ENCODE results near the gene CHN2.

CHN2 gene

DNA sequence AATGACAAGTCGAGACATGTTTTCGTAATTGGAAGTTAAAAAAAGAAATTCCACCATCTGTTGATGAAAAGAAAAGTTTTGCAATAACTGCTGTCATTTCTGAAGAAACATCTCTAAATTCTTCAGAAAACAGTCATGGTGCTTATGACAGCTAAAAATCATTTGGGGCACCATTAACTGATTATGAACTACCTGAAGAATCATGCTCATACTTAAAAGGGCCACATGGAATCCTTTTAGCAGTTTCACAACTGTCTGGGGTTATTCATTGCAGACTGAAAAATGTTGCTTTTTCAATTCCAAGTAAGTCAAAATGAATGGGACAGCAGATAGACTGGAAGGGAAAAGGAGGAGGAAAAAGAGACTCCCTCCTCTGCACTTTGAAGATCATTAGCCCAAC, 134.2 kb downstream of the CHN2 start:
- DNase-seq (ENCODE audit: extremely low read depth in 1 of 2, low read depth in 1 of 2) = no peak

DNA sequence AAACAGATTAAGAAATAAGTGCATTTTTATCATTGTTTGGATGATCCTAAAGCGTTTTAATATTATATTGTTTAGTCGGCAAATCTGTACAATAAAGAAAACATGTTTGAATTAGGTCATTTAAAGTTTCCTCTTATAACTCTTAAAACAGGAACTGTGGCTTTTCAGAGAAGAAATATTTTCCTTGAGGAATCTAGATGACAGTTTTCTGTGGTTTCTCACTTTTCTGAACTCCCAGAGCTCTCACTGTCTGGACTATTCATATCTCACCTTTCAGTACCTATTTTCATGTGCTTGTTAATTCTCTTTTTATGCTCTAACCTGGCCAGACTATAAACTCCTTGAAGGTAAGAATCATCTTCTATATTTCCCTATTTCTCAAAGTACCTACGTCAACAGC, 135.1 kb downstream of the CHN2 start:
- DNase-seq (ENCODE audit: extremely low read depth in 1 of 2, low read depth in 1 of 2) = no peak

DNA sequence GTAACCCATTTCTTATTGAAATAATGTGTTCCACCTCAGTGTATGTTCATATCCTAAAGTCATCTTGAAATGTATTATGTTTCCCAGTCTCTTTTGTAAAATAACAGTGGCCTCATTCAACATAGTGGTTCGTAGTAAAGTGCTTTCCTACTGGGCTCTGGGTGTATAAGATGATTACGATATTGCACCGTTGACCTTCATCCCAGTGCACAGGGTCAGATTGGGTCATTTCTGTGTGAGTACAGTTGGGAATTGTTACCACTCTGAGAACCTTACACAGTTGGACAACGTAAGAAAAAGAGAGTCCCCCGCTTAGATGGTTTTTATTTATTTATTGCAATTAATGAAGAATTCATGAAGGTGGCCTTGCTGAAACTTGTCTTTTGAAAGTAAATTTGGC, 135.6 kb downstream of the CHN2 start:
- DNase-seq (ENCODE audit: extremely low read depth in 1 of 2, low read depth in 1 of 2) = no peak

DNA sequence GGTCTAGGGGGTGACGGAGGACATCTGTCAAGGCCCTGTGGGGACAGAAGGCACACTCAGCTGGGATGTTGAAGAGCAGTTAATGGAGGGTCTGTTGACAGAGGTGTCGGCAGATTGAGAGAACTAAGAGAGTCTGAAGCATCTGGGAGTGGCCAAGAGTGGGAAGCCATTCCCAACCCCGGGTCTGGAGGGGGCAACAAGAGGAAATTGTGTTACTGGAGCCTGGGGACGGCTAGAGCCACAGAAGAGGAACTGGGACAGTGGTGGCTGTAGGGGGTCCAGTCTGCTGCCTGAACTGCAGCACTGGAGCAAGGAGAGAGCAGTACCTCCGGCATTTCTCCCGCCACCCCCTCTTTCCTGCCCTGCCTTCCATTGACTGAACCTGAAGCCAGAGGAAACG, 136.6 kb downstream of the CHN2 start:
- DNase-seq (ENCODE audit: extremely low read depth in 1 of 2, low read depth in 1 of 2) = no peak

DNA sequence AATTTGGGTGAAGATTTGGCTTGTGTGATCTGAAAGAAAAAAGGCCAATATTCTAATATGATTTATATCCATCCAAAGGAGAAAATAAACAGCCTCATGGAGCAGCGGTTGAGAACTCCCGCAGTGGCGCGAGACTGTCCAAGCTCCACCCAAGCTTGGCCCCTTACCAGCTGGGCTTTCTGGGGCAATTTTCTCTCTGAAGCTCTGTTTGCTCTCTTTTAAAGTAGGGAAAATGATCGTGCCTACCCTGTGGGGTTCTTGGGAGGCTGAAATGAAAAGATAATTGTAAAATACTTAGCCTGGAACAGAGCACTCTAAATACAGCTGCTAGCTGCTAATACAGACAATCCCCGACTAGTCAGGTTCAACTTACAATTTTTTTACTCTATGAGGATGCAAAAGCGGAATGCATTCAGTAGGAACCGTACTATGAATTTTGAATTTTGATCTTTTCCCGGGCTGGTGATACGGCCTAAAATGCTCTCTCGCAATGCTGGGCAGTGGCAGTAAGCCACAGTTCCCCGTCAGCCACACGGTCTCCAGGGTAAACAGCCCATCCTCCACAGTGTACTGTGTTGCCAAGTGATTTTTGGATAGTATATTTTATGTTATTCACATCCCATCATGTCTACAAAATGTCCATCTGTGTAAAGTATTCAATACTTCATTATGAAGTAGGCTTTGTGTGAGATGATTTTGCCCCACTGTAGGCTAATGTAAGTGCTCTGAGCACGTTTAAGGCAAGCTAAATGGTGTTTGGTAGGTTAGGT, 137.7 kb downstream of the CHN2 start:
- no peak for DNase-seq (ENCODE audit: extremely low read depth in 1 of 2, low read depth in 1 of 2)

DNA sequence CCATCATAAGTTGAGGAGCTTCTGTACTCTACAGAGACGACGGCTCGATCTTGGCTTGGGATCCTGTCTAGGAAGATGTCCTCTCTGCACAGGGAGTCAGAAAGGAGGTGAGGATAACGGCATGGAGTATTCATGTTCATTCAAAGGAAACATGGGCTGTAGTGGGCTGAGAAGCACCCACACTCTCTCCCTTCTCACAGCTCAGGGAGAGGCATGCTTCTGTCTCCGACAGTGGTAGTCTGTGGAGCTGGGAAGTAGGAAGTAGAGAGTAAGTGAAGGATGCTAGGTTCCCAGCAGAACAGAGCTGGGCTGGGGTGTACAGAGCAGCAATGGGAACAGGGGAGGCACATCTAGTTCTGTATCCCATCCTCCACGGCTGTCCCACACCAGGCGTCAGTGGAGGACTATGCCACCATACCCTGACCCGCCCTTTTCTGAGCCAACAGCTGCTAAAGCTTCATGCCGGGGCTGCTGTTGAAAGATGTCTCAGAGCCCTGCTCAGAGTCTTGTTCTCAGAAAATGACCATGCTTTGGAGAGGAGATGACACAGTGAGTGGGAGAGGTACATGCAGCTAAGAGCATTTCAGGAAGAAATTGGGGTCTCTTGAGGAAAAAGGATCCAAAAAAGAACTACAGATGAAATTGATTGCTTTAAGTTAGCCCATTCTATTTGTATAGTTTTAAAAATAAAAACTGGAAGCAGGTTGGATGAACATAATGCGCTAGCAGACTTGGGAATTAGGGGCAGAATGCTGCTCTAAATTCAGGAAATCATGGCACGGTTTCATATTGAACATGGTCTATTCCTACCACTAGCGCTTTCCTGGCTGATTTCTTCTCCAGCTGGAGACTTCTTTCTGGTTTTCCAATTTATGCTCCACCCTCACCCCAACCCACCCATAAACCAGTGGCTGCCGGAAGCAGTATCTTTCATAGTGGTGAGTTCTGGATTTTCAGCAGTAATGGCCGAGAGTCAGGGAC, 138.6 kb downstream of the CHN2 start:
- no peak for DNase-seq (ENCODE audit: extremely low read depth in 1 of 2, low read depth in 1 of 2)

- DNase-seq (ENCODE audit: extremely low read depth in 1 of 2, low read depth in 1 of 2) = no peak
Measured at GRCh38 chr7:29335188-29336083, 140.9 kb downstream of the CHN2 start.

DNA sequence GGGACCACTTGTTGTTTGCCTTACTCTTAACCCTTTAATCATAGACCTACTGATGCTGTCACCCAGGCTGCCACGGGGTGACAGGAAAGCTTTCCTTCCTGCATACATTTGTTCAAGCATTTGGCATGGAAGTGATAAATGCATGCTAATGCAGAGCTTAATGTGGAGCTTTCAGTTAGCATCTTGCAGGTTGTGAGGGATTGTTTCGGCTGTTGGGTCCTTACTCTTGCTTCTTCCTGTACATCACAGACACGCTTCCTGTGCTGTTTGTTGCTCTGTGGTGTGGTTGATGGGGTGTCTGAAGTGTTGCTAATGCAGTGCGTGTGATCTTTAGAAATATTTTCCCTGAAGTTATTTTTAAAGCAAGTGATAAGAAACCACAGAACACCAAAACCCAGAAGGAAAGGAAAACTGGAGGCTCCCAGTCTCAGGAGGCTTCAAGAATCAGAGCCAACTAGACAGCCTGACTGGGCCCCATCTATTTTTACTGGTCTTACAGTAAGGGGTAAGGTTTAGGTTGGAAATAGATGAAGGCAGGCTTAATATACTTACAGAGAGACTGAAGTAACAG, 143.1 kb downstream of the CHN2 start:
- DNase-seq (ENCODE audit: extremely low read depth in 1 of 2, low read depth in 1 of 2) = no peak

GRCh38 chr7:29340696-29341095, 146.1 kb downstream of the CHN2 start:
- DNase-seq (ENCODE audit: extremely low read depth in 1 of 2, low read depth in 1 of 2) = no peak

DNA sequence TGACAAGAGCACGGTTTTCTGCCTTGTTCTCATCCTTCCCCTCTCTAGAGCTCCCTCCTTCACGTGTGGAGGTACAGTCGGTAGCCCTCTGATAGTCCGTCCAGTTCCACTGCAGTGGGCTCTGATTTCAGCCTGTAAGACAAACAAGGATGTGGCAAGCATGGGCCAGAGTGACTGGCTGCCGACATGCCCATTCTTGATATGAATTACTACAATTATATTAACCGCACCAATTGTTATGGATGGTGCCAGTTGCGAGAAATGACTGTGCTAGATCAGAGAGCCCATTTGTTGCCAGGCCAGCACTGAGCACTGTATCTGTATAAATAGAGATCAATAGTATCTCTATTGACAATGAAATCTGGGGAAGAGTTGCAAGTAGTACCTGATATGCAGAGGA, 146.6 kb downstream of the CHN2 start:
- DNase-seq (ENCODE audit: extremely low read depth in 1 of 2, low read depth in 1 of 2) = no peak

GRCh38 chr7:29342761-29343160, 148.2 kb downstream of the CHN2 start:
- DNase-seq (ENCODE audit: extremely low read depth in 1 of 2, low read depth in 1 of 2) = no peak

DNA sequence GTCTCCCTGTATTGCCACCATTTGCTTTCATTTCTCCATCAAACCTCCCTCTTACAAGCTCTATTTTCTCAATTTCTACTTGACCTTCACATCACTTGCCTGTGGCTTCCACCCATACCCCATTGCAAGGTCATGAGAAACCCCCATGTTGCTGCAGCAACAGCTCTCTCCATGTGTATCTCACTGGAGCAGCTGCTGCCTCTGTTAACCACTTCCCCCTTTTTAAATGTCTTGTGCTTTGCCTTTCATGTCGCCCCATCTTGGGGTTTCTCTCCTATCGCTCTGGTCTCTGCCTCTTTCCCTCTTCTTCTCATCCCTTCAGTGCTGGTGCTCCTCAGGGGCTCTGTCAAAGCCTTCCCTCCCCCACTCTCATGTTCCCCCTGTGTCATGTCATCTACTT, 148.8 kb downstream of the CHN2 start:
- no peak for DNase-seq (ENCODE audit: extremely low read depth in 1 of 2, low read depth in 1 of 2)

- DNase-seq (ENCODE audit: extremely low read depth in 1 of 2, low read depth in 1 of 2) = no peak
Measured at GRCh38 chr7:29344334-29344978, 149.9 kb downstream of the CHN2 start.

GRCh38 chr7:29345590-29345989, 151.0 kb downstream of the CHN2 start:
- no peak for DNase-seq (ENCODE audit: extremely low read depth in 1 of 2, low read depth in 1 of 2)

DNA sequence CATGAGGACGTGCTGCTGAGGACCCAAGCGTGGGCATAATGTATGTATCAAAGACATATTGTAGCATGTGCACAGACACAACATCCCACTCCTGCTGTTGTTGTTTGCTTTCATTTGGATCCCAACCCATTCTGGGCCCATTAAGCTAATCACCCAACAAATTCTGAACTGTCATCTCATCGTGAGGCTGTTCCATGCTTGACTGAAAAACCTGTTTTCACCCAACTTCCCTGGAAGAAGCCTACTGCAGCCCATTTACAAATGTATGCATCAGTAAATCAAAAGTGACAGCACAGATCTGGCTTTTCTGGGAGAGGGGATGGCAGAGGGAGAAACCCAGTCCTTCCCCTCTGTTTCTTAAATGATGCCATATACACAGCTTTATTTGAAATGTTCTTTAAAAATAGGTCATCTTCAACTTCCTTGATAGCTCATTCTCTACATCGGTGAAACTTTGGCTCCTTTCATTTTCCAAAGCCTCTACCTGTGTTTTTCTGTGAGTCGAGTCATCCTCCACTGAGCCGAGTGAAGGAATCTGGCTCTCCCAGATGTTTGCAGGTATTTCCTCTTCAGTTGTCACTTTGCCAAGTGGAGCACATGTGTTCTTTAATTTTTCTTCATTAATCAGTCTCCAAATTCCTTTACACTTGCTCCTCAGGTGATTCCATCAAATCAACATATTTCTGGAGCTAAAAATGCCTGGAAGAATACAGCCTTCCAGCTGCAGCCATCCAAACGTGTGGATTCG, 151.8 kb downstream of the CHN2 start:
- DNase-seq (ENCODE audit: extremely low read depth in 1 of 2, low read depth in 1 of 2) = no peak

- DNase-seq (ENCODE audit: extremely low read depth in 1 of 2, low read depth in 1 of 2) = no peak
Measured at GRCh38 chr7:29349362-29349761, 154.8 kb downstream of the CHN2 start.

GRCh38 chr7:29350351-29350750, 155.8 kb downstream of the CHN2 start:
- DNase-seq (ENCODE audit: extremely low read depth in 1 of 2, low read depth in 1 of 2) = no peak

DNA sequence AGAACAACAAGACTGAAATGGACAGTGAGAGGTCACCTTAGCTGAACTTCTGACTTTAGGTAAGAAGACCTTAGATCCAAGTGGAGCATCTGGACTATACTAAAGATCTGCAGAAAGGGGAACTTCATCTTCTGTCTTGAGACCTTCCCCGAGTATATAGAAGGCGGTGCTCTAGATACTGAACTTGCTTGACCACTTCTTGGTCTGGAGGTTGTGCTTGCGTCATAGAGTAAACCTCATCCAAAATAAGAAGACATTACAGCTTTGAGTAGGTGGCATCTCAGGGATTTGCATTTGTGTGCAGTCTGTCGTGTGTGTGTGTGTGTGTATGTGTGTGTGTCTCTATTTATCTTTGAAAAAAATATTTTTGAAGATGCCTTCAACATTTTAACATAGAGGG, 157.5 kb downstream of the CHN2 start:
- no peak for DNase-seq (ENCODE audit: extremely low read depth in 1 of 2, low read depth in 1 of 2)

DNA sequence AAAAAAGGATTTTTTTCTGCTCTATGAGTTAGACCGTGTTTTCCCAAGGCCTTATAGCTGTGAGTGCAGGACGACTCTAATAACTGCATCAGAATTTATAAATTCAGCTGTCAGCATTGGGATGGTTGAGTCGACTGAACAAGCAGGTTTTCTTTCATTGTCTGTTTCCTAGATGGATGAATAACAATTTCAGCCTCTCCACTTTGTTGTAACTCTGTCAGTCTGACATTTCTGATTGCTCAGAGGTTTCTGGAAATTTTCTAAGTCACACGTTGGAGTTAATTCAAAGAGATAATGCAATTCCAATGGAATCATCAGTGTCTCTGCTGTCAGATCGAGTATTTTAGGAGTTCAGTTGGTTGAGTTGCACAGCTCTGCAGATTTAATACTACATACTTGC, 159.2 kb downstream of the CHN2 start:
- DNase-seq (ENCODE audit: extremely low read depth in 1 of 2, low read depth in 1 of 2) = no peak
